ENCODE measurements around the gene POLD3. TPM values are rescaled to one million over a fixed set of nuclear protein-coding genes. Genes with fewer than 3 reads are reported as not detected.

POLD3 gene
- total and polyA plus RNA-seq, 2 of the 8 experiments (the other 6 are each of a cell fraction or from before 2014, with no cell fraction given), result 18.1 to 29.3 TPM

DNA sequence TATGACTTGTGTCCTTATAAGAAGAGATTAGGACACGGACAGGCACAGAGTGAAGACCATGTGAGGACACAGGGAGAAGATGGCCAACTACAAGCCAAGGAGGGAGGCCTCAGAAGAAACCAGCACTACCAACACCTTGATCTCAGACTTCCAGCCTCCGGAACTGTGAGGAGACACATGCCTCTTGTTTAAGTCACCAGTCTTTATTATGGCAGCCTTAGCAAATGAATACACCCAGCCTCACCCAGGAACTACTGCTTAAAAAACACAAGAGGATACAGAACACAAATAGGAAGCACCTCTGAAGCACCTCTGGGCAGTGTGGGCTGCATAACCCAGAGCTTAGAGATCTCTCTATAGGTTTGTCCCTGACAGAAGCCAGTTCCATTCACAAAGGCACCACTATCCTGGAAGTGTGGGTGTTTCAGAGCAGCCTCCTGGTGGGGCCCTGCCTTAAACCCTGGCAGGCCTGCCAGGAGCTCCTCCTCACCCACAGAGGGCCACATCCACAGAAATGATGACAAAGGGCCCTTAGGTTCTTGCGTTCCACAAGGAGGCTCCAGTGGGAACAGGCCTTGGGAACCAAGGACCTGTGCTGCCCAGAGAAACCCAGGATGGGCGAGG, 80.1 kb downstream of the POLD3 start (continued):
- TF ChIP-seq, protein P1, sequence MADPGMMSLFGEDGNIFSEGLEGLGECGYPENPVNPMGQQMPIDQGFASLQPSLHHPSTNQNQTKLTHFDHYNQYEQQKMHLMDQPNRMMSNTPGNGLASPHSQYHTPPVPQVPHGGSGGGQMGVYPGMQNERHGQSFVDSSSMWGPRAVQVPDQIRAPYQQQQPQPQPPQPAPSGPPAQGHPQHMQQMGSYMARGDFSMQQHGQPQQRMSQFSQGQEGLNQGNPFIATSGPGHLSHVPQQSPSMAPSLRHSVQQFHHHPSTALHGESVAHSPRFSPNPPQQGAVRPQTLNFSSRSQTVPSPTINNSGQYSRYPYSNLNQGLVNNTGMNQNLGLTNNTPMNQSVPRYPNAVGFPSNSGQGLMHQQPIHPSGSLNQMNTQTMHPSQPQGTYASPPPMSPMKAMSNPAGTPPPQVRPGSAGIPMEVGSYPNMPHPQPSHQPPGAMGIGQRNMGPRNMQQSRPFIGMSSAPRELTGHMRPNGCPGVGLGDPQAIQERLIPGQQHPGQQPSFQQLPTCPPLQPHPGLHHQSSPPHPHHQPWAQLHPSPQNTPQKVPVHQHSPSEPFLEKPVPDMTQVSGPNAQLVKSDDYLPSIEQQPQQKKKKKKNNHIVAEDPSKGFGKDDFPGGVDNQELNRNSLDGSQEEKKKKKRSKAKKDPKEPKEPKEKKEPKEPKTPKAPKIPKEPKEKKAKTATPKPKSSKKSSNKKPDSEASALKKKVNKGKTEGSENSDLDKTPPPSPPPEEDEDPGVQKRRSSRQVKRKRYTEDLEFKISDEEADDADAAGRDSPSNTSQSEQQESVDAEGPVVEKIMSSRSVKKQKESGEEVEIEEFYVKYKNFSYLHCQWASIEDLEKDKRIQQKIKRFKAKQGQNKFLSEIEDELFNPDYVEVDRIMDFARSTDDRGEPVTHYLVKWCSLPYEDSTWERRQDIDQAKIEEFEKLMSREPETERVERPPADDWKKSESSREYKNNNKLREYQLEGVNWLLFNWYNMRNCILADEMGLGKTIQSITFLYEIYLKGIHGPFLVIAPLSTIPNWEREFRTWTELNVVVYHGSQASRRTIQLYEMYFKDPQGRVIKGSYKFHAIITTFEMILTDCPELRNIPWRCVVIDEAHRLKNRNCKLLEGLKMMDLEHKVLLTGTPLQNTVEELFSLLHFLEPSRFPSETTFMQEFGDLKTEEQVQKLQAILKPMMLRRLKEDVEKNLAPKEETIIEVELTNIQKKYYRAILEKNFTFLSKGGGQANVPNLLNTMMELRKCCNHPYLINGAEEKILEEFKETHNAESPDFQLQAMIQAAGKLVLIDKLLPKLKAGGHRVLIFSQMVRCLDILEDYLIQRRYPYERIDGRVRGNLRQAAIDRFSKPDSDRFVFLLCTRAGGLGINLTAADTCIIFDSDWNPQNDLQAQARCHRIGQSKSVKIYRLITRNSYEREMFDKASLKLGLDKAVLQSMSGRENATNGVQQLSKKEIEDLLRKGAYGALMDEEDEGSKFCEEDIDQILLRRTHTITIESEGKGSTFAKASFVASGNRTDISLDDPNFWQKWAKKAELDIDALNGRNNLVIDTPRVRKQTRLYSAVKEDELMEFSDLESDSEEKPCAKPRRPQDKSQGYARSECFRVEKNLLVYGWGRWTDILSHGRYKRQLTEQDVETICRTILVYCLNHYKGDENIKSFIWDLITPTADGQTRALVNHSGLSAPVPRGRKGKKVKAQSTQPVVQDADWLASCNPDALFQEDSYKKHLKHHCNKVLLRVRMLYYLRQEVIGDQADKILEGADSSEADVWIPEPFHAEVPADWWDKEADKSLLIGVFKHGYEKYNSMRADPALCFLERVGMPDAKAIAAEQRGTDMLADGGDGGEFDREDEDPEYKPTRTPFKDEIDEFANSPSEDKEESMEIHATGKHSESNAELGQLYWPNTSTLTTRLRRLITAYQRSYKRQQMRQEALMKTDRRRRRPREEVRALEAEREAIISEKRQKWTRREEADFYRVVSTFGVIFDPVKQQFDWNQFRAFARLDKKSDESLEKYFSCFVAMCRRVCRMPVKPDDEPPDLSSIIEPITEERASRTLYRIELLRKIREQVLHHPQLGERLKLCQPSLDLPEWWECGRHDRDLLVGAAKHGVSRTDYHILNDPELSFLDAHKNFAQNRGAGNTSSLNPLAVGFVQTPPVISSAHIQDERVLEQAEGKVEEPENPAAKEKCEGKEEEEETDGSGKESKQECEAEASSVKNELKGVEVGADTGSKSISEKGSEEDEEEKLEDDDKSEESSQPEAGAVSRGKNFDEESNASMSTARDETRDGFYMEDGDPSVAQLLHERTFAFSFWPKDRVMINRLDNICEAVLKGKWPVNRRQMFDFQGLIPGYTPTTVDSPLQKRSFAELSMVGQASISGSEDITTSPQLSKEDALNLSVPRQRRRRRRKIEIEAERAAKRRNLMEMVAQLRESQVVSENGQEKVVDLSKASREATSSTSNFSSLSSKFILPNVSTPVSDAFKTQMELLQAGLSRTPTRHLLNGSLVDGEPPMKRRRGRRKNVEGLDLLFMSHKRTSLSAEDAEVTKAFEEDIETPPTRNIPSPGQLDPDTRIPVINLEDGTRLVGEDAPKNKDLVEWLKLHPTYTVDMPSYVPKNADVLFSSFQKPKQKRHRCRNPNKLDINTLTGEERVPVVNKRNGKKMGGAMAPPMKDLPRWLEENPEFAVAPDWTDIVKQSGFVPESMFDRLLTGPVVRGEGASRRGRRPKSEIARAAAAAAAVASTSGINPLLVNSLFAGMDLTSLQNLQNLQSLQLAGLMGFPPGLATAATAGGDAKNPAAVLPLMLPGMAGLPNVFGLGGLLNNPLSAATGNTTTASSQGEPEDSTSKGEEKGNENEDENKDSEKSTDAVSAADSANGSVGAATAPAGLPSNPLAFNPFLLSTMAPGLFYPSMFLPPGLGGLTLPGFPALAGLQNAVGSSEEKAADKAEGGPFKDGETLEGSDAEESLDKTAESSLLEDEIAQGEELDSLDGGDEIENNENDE (IDR thresholded peaks at IDR 0.05; ENCODE audit: insufficient replicate concordance, low read length), result no peak
- TF ChIP-seq EZH2 (IDR thresholded peaks at IDR 0.05; ENCODE audit: low read depth, low read length, severe bottlenecking), result no peak
- TF ChIP-seq RAD21 (IDR thresholded peaks at IDR 0.05 in 1 of 2, conservative IDR thresholded peaks at IDR 0.05 in 1 of 2; ENCODE audit: low read depth in 2 of 2, low read length in 2 of 2), result no peak
- TF ChIP-seq, protein P2, sequence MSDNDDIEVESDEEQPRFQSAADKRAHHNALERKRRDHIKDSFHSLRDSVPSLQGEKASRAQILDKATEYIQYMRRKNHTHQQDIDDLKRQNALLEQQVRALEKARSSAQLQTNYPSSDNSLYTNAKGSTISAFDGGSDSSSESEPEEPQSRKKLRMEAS (IDR thresholded peaks at IDR 0.05), result no peak
- TF ChIP-seq CREB1 (IDR thresholded peaks at IDR 0.05), result no peak
- no peak for TF ChIP-seq YY1 (IDR thresholded peaks at IDR 0.05; ENCODE audit: low read depth, low read length)
- no peak for TF ChIP-seq EGR1 (IDR thresholded peaks at IDR 0.05; ENCODE audit: borderline replicate concordance, low read depth, low read length)
- no peak for TF ChIP-seq RFX5 (IDR thresholded peaks at IDR 0.05; ENCODE audit: borderline replicate concordance, low read depth, low read length)
